Naive thymus-derived CD8-positive, alpha-beta T cell (primary cell): Measurements from ENCODE around the gene FOXN3. TPM values are rescaled to one million over a fixed set of nuclear protein-coding genes. Genes with fewer than 3 reads are reported as not detected.

ENCODE experiments used
- ATAC-seq, 2 donors: fragments of 150-1000 bp; cut with Tn5 transposase in 1 of 2; sonication (Bioruptor Pico), chemical (Tn5 transposase) in 1 of 2; 1 replicate in 1 of 2; 2 replicates in 1 of 2; pipeline ENCODE4 v1.10.0; 2021; ENCODE audit warnings: mild to moderate bottlenecking in 2 of 2, moderate library complexity in 2 of 2
- POLR2A ChIA-PET: fragments of 350-600 bp; sonication (Branson Sonifier 250); formaldehyde crosslinking; loops from one replicate; lab custom pipeline; 2021; ENCODE audit warnings: antibody characterized with exemption; lab: Charles Lee
- DNase-seq, 10 donors: peaks; one replicate each; pipeline versions ENCODE4 v3.0.0 to v3.0.0-alpha.2; 2020 to 2022
- H3K27ac Mint-ChIP-seq, 10 donors: one replicate each; pipeline ENCODE4 v1.8.0; 2020 to 2022; ENCODE audit warnings: mild to moderate bottlenecking in 10 of 10, mixed read lengths in 10 of 10, moderate library complexity in 4 of 10, inconsistent platforms in 1 of 10
- H3K27me3 Mint-ChIP-seq, 5 donors: one replicate each; pipeline ENCODE4 v1.8.0; 2021 to 2022; ENCODE audit warnings: mixed read lengths in 5 of 5
- H3K36me3 Mint-ChIP-seq, 3 donors: one replicate each; pipeline ENCODE4 v1.8.0; 2020 to 2022; ENCODE audit warnings: mixed read lengths in 3 of 3, mild to moderate bottlenecking in 2 of 3, inconsistent platforms in 1 of 3
- H3K4me1 Mint-ChIP-seq, 4 donors: one replicate each; pipeline ENCODE4 v1.8.0; 2021 to 2022; ENCODE audit warnings: mixed read lengths in 4 of 4
- H3K4me3 Mint-ChIP-seq, 10 donors: one replicate each; pipeline ENCODE4 v1.8.0; 2020 to 2022; ENCODE audit warnings: mild to moderate bottlenecking in 10 of 10, mixed read lengths in 10 of 10, moderate library complexity in 6 of 10, inconsistent platforms in 1 of 10
- H3K9me3 Mint-ChIP-seq, 9 donors: one replicate each; pipeline ENCODE4 v1.8.0; 2020 to 2022; ENCODE audit warnings: mixed read lengths in 9 of 9, mild to moderate bottlenecking in 3 of 9, inconsistent platforms in 1 of 9, moderate library complexity in 1 of 9
- polyA plus RNA-seq, 3 donors: library from polyadenylated mRNA; unstranded; fragments of 300-500 nt; fragmentation: Illumina TruSeq; gene quantifications; one replicate each; pipeline ENCODE4 v1.2.3, GENCODE V29; 2021
- total RNA-seq, 8 experiments: library from RNA in 2 of 8; stranded (reverse) in 2 of 8; gene quantifications; one replicate each; pipeline ENCODE4 v1.2.3 and lab custom pipeline; 2021 to 2026

Gene FOXN3
- total and polyA plus RNA-seq, 5 experiments from 2014 or later: 107 to 148 (median 125) TPM

DNA sequence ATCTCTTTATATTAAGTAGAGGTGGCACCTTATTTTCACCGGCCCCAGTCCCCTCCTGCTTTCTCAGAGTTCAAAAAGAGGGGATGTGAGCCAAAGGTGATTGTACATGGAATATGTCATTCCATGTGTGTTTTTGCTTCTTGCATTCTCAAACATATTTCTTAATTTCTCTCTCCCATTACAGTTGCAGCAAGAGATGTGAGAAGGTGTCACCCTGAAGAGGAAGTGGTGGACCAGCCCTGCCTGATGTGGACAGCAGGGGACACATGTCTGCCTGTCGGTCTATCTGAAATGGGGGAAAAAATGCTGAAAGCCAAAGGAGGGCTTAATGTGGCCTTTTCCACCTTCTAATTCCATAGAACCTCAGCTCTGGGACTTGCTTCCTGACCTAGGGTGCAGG, 1.9 kb upstream of the FOXN3 start:
- H3K36me3 Mint-ChIP-seq: peaks cover 0 to 6% (median 4%) of the 10 kb centered on the region in 3 donors
- H3K27ac Mint-ChIP-seq: peak overlapping the region; percentile 57 to 97 (median 93)
- H3K4me1 Mint-ChIP-seq: peaks cover 33 to 69% (median 64%) of the 10 kb centered on the region in 4 donors
- POLR2A ChIA-PET: interaction anchor here (0.7 to 1.7 kb wide), 3 partner anchors 11 to 302 kb away, joined by 3 to 12 read pairs (median 5); no protein-coding TSS in a partner anchor
- H3K27me3 Mint-ChIP-seq: no peaks in the 10 kb centered on the region
- DNase-seq: no peak
- peak overlapping the region in 9 of 10 donors; percentile 12 to 95 (median 85) for H3K4me3 Mint-ChIP-seq
- no peaks in the 10 kb centered on the region for H3K9me3 Mint-ChIP-seq
- ATAC-seq: no peak

DNA sequence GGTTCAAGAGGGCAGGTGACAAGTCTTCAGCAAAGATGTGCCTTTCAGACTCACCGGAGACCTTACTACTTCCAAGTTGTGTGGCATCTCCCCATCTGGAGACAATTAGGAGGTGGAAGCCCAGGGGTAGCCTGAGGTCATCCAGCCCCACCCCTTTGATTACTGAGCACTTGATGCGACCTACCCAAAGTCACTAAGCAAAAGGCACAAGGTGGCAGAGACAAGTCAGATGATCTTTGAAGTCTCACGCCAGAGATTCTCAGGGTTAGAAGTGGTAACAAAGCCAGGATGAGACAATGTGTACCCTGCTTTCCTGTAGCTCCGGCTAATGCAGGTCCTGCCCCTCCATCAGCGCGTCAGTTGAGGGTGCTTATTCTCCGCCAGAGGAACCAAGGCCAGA, 1.4 kb upstream of the FOXN3 start:
- DNase-seq (peak in 7 of 10 donors; percentile 15 to 53 (median 29)), ATAC-seq (peak; percentile 5 to 21)
- Mint-ChIP-seq H3K27ac (peak overlapping the region; percentile 80 to 97 (median 94)), H3K27me3 (no peaks in the 10 kb centered on the region), H3K36me3 (peaks cover 0 to 6% (median 4%) of the 10 kb centered on the region in 3 donors), H3K4me1 (peaks cover 33 to 66% (median 59%) of the 10 kb centered on the region in 4 donors), H3K9me3 (no peaks in the 10 kb centered on the region), H3K4me3 (peak overlapping the region; percentile 85 to 96 (median 94))
- POLR2A ChIA-PET: interaction anchor here (0.6 to 1.7 kb wide), 5 partner anchors 11 to 303 kb away, joined by 3 to 12 read pairs (median 5); no protein-coding TSS in a partner anchor

DNA sequence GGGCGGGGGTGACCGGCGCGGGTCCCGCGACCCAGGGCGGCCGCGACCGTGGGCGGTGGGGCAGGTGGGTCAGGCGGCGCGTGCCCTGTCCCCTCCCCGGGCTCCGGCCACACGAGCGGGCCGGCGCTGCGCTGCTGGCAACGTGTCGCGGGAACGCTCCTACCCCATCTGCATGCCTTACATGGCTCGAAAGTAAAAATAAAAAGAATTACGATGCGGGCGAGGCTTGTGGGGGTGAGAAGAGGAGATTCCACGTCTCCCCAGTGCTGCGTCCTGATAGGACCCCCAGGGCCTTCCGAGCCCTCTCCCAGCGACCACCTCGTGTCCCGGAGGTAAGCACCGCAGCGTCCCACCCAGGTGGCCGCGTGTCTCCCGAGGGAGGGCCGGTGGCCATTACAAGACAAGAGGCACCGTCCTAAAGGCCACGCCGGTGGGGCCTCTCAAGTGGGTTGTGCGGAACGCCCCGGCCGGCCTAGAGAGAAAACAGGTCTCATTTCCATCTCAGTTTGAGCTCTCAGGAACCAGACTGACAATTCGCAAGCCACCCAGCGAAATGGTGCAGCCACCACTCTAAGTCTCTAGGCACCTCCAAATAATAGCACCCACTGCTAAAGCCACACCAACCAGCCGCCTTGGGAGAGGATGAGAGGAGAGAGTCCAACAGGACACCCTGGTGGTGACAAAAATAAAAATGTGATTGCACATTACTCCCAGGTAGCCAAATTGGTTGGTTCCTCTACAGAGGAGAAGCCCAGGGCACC, 612 bp upstream of the FOXN3 start:
- peak; percentile 48 to 57 for ATAC-seq
- Mint-ChIP-seq H3K9me3 (no peaks in the 10 kb centered on the region), H3K4me3 (peak overlapping the region; percentile 85 to 96 (median 94)), H3K4me1 (peaks cover 37 to 66% (median 60%) of the 10 kb centered on the region in 4 donors), H3K36me3 (peaks cover 0 to 7% (median 4%) of the 10 kb centered on the region in 3 donors), H3K27ac (peak overlapping the region; percentile 92 to 97 (median 94)), H3K27me3 (no peaks in the 10 kb centered on the region)
- POLR2A ChIA-PET: interaction anchor here (0.6 to 1.7 kb wide), 5 partner anchors 12 to 304 kb away, joined by 3 to 12 read pairs (median 5); no protein-coding TSS in a partner anchor
- peak; percentile 18 to 79 (median 54) for DNase-seq

DNA sequence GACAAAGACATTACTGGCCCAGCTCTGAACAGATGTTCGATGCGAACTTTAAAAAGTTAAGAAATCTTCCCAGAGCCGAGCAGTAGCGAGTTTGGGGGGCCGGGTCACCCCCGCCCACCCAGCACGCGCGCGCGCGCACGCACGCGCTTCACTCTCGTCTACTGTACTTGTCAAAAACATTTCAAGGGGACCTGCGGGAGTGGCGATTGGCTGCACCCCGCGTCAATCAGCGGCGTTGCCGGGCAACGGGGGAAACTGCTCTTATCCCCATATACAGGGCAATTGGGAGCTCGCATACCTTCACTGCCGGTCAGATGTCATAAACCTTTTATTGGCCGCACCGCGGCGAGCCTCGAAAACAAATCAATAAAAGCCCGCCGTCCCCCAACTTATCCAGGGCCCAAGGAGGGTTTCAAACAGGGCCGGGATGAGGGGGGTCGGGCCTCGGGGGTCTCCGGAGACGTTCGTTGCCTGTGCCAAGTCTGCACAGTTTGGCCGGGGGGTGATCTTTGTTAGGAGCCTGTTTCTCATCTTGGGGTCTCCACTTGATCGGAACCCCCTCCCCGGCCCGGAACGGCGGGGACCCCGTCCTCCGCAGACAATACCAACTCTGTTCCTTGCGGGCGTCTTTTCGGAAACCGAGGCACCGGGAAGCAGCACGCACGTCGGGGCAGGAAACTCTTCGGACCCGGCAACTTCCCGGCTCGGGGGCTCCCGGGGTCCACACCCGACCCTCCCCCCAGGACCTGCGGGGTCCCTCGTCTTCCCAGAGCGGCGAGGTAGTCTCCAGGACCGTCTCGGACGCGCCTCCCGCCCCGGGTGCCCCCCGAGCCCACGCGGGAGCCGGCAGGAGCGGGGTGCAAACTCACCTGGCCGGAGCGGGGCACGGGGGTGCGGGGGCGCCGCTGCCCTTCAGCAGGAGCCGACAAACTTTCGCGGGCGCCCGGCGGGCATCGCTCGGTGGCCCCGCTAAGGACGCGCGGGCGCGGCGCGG, 734 bp downstream of the FOXN3 start:
- Mint-ChIP-seq H3K27me3 (no peaks in the 10 kb centered on the region), H3K4me3 (peak overlapping the region; percentile 85 to 98 (median 94)), H3K27ac (peak overlapping the region; percentile 86 to 98 (median 93)), H3K36me3 (peaks cover 0 to 19% (median 8%) of the 10 kb centered on the region in 3 donors), H3K4me1 (peaks cover 36 to 66% (median 63%) of the 10 kb centered on the region in 4 donors), H3K9me3 (no peaks in the 10 kb centered on the region)
- POLR2A ChIA-PET: interaction anchor here (0.6 to 1.6 kb wide), 11 partner anchors 10 to 351 kb away, joined by 3 to 11 read pairs (median 3); no protein-coding TSS in a partner anchor
- peak; percentile 97 to 100 (median 99) for DNase-seq
- ATAC-seq: peak; percentile 73 to 79

DNA sequence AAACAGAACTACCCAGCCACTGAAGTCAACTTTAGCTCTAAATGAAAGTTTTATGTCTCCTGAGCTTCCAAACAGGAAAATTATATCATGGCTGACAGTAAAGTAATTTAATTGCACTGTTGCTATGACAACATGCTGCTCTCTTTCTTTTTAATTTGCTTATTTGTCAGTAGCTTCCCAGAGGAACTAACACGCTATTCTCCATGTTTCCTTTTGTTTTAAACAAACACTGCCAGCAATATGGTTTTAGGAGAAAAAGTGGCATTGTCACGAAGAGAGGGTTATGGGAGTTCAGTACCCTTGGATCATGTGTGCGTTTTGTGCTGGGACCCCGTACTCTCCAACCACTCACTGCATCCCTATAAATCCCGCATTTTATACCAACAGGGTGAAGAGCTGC, 1.9 kb downstream of the FOXN3 start:
- H3K9me3 Mint-ChIP-seq: no peaks in the 10 kb centered on the region
- DNase-seq: no peak
- no peak for ATAC-seq
- H3K36me3 Mint-ChIP-seq: peaks cover 0 to 29% (median 14%) of the 10 kb centered on the region in 3 donors
- peak overlapping the region in 7 of 10 donors; percentile 13 to 87 (median 69) for H3K27ac Mint-ChIP-seq
- H3K4me1 Mint-ChIP-seq: peaks cover 35 to 71% (median 65%) of the 10 kb centered on the region in 4 donors
- no peaks in the 10 kb centered on the region for H3K27me3 Mint-ChIP-seq
- peak overlapping the region; percentile 70 to 98 (median 91) for H3K4me3 Mint-ChIP-seq
- POLR2A ChIA-PET: interaction anchor here (0.9 to 1.6 kb wide), 5 partner anchors 11 to 306 kb away, joined by 3 to 11 read pairs (median 3); no protein-coding TSS in a partner anchor

DNA sequence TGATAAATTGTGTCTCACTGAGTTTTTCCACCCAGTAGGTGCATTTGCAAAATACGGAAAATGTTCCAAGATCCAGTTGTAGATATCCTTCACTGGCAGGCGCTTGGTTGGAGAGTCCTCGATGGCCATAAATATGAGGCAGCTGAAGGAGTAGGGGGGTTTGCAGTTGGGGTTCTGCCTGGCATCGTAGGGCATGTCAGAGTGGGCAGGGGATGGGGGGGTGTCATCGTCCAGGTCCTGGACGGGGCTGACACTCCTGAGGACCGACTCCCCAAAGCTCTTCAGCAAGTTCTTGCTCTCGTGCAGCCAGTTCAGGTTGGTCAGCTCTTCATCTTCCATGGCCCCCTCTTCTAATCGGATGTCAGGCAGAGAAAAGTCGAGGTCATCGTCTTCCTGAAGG, 5.1 kb downstream of the FOXN3 start:
- Mint-ChIP-seq H3K36me3 (peaks cover 0 to 32% (median 14%) of the 10 kb centered on the region in 3 donors), H3K9me3 (no peaks in the 10 kb centered on the region), H3K27ac (peak overlapping the region in 1 of 10 donors; percentile 13), H3K4me1 (peaks cover 34 to 78% (median 68%) of the 10 kb centered on the region in 4 donors), H3K27me3 (no peaks in the 10 kb centered on the region), H3K4me3 (no peak overlapping the region)
- POLR2A ChIA-PET: no interaction called here
- ATAC-seq: no peak
- DNase-seq: no peak

DNA sequence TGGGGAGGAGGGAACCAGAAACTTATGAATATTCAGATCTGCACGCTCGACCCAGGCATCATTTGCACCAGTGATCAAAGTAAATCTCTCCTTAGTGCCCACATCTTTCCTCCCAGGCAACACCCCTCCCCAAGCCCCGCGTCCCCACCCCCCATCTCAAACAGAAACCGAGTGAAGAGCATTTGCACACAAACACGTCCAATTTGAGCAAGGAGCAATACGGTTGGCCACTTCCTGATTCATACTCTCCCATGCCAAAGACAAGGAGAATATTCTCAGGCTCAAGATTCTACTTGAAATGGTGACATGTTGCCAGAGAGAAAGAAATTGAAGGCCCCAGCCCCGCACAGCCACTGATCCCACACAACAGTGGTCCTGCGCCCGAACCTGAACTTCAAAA, 7.1 kb downstream of the FOXN3 start:
- Mint-ChIP-seq H3K27me3 (no peaks in the 10 kb centered on the region), H3K27ac (peak overlapping the region in 6 of 10 donors; percentile 7 to 76 (median 54)), H3K9me3 (no peaks in the 10 kb centered on the region), H3K36me3 (peaks cover 0 to 38% (median 17%) of the 10 kb centered on the region in 3 donors), H3K4me1 (peaks cover 29 to 81% (median 71%) of the 10 kb centered on the region in 4 donors), H3K4me3 (peak overlapping the region in 9 of 10 donors; percentile 12 to 67 (median 39))
- POLR2A ChIA-PET: interaction anchor here (1.2 kb wide), 1 partner anchor 8 kb away, joined by 4 read pairs; no protein-coding TSS in a partner anchor
- ATAC-seq (no peak), DNase-seq (no peak)

DNA sequence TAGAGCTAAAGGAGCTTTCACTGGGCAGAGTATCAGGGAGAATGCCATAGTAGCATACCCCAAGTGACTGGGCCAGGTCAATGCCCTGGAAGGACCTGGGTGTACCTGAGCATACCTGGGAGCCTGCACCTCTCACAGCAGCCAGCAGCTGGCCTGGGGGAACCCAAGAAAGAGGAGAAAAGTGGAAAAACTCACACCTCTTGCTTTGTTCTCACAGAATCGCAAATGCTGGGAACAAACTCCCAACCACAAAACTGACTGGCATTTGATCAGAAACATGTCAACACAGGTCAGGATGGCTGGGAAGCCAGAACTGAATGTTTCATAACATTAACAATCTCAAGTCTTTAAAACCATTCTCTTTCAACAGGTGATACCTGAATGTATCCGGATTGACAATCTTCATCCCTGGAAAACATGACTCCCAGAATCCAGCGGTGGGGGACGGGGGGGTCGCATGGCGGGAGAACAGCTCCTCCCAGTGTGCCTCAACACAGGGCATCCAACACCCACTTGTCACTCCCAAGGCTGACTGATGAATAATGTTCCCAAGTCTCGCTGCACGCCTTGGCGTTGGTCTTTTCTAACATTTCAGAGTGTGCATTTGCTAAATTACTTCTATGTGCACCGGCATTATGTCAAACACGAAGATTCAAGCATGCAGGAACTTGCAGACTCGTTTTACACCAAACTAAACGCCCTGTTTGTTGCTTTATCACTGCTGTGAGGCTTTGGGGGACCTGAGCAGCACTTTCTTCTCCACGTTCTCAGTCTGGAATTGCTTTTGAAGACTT, 7.9 kb downstream of the FOXN3 start:
- ATAC-seq (no peak), DNase-seq (no peak)
- POLR2A ChIA-PET: interaction anchor here (0.5 kb wide), 1 partner anchor 356 kb away, joined by 4 read pairs; no protein-coding TSS in a partner anchor
- Mint-ChIP-seq H3K4me1 (peaks cover 29 to 83% (median 69%) of the 10 kb centered on the region in 4 donors), H3K27me3 (no peaks in the 10 kb centered on the region), H3K9me3 (no peaks in the 10 kb centered on the region), H3K4me3 (peak overlapping the region in 6 of 10 donors; percentile 20 to 68 (median 44)), H3K36me3 (peaks cover 0 to 41% (median 17%) of the 10 kb centered on the region in 3 donors), H3K27ac (peak overlapping the region in 9 of 10 donors; percentile 1 to 76 (median 41))

DNA sequence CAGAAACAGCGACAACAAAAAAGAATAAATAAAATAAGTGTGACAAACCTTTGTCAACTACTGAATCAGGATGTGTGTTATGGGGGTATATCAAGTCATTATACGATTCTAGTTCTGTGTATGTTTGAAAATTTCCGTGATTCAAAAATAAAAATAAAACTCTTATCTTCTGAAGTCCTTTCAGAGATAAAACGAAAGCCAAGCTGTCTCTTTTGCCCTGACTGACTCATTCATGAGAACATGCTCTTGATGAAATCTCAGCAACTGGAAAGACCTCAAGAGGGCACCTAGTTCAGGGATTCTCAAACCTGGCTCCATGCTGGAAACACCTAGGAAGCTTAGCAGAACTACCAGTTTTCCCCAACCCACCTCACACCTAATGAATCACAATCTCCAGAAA, 9.2 kb downstream of the FOXN3 start:
- Mint-ChIP-seq H3K4me3 (peak overlapping the region in 4 of 10 donors; percentile 20 to 60 (median 38)), H3K27ac (peak overlapping the region in 7 of 10 donors; percentile 6 to 63 (median 43)), H3K27me3 (no peaks in the 10 kb centered on the region), H3K4me1 (peaks cover 31 to 87% (median 71%) of the 10 kb centered on the region in 4 donors), H3K9me3 (no peaks in the 10 kb centered on the region), H3K36me3 (peaks cover 0 to 45% (median 16%) of the 10 kb centered on the region in 3 donors)
- ATAC-seq: no peak
- DNase-seq: no peak
- POLR2A ChIA-PET: no interaction called here

DNA sequence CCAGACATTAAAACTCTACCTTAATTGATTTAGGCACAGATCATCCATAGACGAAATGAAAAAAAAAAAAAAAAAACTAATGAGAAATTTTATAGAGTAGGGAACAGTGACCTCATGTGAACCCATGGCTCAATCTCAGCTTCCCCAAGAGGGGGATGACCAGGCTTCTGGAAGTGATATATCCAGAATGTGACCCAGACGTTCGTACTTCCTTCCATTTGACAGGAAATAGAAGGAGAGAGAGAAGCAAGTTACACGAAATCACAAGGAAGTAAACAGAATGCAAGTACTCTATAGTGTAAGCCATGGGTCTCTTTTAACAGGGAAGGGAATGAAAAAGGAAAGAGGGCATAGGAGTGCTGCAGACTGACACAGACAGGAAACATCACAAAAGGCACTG, 10.1 kb downstream of the FOXN3 start:
- Mint-ChIP-seq H3K4me3 (peak overlapping the region in 8 of 10 donors; percentile 5 to 60 (median 41)), H3K27ac (peak overlapping the region in 9 of 10 donors; percentile 7 to 84 (median 75)), H3K36me3 (peaks cover 0 to 39% (median 13%) of the 10 kb centered on the region in 3 donors), H3K9me3 (no peaks in the 10 kb centered on the region), H3K4me1 (peaks cover 34 to 87% (median 74%) of the 10 kb centered on the region in 4 donors), H3K27me3 (no peaks in the 10 kb centered on the region)
- DNase-seq (no peak), ATAC-seq (no peak)
- POLR2A ChIA-PET: interaction anchor here (1.3 kb wide), 1 partner anchor 9 kb away, joined by 3 read pairs; no protein-coding TSS in a partner anchor

DNA sequence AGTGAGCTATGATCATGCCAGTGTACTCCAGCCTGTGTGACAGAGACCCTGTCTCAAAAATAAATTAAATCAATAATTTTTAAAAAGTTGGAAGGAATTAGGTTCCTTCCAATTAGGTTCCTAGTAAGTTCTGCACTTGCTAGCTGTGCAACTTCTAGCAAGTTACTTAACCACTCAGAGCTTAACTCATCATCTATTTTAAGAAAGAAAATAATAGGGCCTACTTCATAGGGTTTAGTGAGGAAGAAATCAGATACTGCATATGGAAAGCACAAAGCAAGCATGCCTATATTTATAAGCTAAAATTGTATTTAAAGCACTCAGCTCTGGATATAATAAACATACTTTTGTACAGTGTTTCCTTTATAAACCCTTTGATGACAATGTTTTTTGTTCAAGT, 10.7 kb downstream of the FOXN3 start:
- no peaks in the 10 kb centered on the region for H3K9me3 Mint-ChIP-seq
- DNase-seq (no peak), ATAC-seq (no peak)
- no peaks in the 10 kb centered on the region for H3K27me3 Mint-ChIP-seq
- POLR2A ChIA-PET: interaction anchor here (1.3 kb wide), 1 partner anchor 10 kb away, joined by 3 read pairs; no protein-coding TSS in a partner anchor
- H3K27ac Mint-ChIP-seq: peak overlapping the region in 5 of 10 donors; percentile 27 to 84 (median 76)
- peaks cover 0 to 36% (median 10%) of the 10 kb centered on the region in 3 donors for H3K36me3 Mint-ChIP-seq
- peak overlapping the region in 6 of 10 donors; percentile 8 to 60 (median 40) for H3K4me3 Mint-ChIP-seq
- peaks cover 36 to 89% (median 79%) of the 10 kb centered on the region in 4 donors for H3K4me1 Mint-ChIP-seq
